ENCODE results near the gene FBN1. TPM values are rescaled to one million over a fixed set of nuclear protein-coding genes. Genes with fewer than 3 reads are reported as not detected.

FBN1 gene
- total and polyA plus RNA-seq, 2 donors (not counting 3 experiments of a cell fraction or from before 2014, with no cell fraction given) = 107 to 111 TPM

DNA sequence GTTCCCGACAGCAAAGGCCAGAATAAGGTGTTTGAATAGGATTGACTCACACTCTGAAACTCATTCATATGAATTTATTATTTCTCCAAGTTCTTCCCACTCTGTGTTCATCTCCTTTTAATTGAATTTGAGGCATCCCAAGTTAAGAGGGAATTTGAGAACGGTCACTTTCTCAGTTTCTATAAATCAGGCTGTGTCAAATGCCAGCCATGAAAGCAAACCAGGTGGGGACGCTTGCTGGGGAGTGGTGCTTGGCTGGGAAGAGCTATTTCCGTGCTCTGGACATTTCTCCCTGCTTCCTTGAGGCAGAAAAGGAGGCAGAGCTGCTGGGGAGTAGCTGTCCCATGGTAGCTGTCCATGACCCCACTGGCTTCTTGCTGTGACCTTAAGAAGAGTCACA is 116.6 kb downstream of the FBN1 start:
- H3K79me2 ChIP-seq (ENCODE audit: control insufficient read depth, insufficient read depth, low read length) = no peaks in the 10 kb centered on the region
- no peak overlapping the region for H2AFZ ChIP-seq (ENCODE audit: low read depth, low read length)
- no peak overlapping the region for H3K4me2 ChIP-seq (ENCODE audit: insufficient read depth, low read length)
- no peak for DNase-seq (ENCODE audit: low read depth, low spot score)
- no peaks in the 10 kb centered on the region for H3K27me3 ChIP-seq (ENCODE audit: control insufficient read depth in 2 of 2, insufficient read depth in 2 of 2, low read length in 2 of 2)
- TF ChIP-seq GATA2 (IDR thresholded peaks at IDR 0.05; ENCODE audit: insufficient read depth, insufficient read length, low read depth, low read length) (no peak), MYC (IDR thresholded peaks at IDR 0.05; ENCODE audit: low read depth, low read length) (no peak), POLR2A (IDR thresholded peaks at IDR 0.05; ENCODE audit: low read depth, low read length) (no peak), JUN (IDR thresholded peaks at IDR 0.05; ENCODE audit: borderline replicate concordance, insufficient read depth, insufficient read length, low read depth) (no peak), POLR2AphosphoS5 (IDR thresholded peaks at IDR 0.05; ENCODE audit: insufficient read depth, low read depth, low read length) (no peak), FOS (IDR thresholded peaks at IDR 0.05; ENCODE audit: borderline replicate concordance, insufficient read depth, low read length) (no peak), EZH2 (IDR thresholded peaks at IDR 0.05; ENCODE audit: borderline replicate concordance, low read depth, low read length, severe bottlenecking) (no peak)
- TF ChIP-seq, protein P1, sequence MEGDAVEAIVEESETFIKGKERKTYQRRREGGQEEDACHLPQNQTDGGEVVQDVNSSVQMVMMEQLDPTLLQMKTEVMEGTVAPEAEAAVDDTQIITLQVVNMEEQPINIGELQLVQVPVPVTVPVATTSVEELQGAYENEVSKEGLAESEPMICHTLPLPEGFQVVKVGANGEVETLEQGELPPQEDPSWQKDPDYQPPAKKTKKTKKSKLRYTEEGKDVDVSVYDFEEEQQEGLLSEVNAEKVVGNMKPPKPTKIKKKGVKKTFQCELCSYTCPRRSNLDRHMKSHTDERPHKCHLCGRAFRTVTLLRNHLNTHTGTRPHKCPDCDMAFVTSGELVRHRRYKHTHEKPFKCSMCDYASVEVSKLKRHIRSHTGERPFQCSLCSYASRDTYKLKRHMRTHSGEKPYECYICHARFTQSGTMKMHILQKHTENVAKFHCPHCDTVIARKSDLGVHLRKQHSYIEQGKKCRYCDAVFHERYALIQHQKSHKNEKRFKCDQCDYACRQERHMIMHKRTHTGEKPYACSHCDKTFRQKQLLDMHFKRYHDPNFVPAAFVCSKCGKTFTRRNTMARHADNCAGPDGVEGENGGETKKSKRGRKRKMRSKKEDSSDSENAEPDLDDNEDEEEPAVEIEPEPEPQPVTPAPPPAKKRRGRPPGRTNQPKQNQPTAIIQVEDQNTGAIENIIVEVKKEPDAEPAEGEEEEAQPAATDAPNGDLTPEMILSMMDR (IDR thresholded peaks at IDR 0.05; ENCODE audit: extremely low read depth in 1 of 2, insufficient read depth in 1 of 2, low read depth in 1 of 2, low read length in 2 of 2) = no peak
- TF ChIP-seq, protein P2, sequence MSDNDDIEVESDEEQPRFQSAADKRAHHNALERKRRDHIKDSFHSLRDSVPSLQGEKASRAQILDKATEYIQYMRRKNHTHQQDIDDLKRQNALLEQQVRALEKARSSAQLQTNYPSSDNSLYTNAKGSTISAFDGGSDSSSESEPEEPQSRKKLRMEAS (IDR thresholded peaks at IDR 0.05; ENCODE audit: insufficient read depth, insufficient read length) = no peak
- H3K4me1 ChIP-seq (ENCODE audit: control insufficient read depth, extremely low read depth, insufficient read depth, low read length) = no peaks in the 10 kb centered on the region
- H3K9ac ChIP-seq (replicated peaks; ENCODE audit: extremely low read depth, insufficient read depth, low read length) = no peak overlapping the region
- H4K20me1 ChIP-seq (replicated peaks; ENCODE audit: control insufficient read depth, extremely low read depth, insufficient read depth, low read length) = no peaks in the 10 kb centered on the region
- dilution Hi-C loops (cut with MboI; ENCODE audit: extremely low pct_ligation_motif_present, low sequenced_read_pairs) = no loop called here
- H3K27ac ChIP-seq (ENCODE audit: insufficient read depth, low read depth, low read length) = no peak overlapping the region
- CTCF ChIA-PET = interaction anchor here (1.0 kb wide), 1 partner anchor 13 kb away, joined by 4 read pairs; no protein-coding TSS in a partner anchor
- intact Hi-C loops (cut with micrococcal nuclease) = no loop called here
- no peak overlapping the region for H3K4me3 ChIP-seq (replicated peaks in 1 of 3; ENCODE audit: insufficient read depth in 1 of 3, low read depth in 1 of 3, low read length in 3 of 3)
- H3K9me1 ChIP-seq (replicated peaks; ENCODE audit: control insufficient read depth, extremely low read depth, insufficient read depth, low read length) = no peaks in the 10 kb centered on the region
- BruUV-seq (replicated peaks) = no TSS peak
- POLR2A ChIA-PET = no interaction called here
- no peak for FAIRE-seq
- H3K36me3 ChIP-seq (ENCODE audit: control insufficient read depth in 2 of 2, extremely low read depth in 1 of 2, insufficient read depth in 2 of 2, low read length in 2 of 2) = peaks cover 0 to 18% of the 10 kb centered on the region in 2 experiments
- H3K9me3 ChIP-seq (replicated peaks; ENCODE audit: control insufficient read depth, insufficient read depth, low read length) = no peaks in the 10 kb centered on the region

All from endothelial cell of umbilical vein (primary cell).